DMS79 (cell line): ENCODE data around the gene ETV2.
"Not testable (repeated sequence)": the region's sequence is repeated elsewhere in the genome, so short reads cannot be mapped to it uniquely, and the experiment has no call there.

Experiments
- DNase-seq: peaks from one replicate; lab custom pipeline; 2025; lab: John Stamatoyannopoulos, UW

The ETV2 gene

DNA sequence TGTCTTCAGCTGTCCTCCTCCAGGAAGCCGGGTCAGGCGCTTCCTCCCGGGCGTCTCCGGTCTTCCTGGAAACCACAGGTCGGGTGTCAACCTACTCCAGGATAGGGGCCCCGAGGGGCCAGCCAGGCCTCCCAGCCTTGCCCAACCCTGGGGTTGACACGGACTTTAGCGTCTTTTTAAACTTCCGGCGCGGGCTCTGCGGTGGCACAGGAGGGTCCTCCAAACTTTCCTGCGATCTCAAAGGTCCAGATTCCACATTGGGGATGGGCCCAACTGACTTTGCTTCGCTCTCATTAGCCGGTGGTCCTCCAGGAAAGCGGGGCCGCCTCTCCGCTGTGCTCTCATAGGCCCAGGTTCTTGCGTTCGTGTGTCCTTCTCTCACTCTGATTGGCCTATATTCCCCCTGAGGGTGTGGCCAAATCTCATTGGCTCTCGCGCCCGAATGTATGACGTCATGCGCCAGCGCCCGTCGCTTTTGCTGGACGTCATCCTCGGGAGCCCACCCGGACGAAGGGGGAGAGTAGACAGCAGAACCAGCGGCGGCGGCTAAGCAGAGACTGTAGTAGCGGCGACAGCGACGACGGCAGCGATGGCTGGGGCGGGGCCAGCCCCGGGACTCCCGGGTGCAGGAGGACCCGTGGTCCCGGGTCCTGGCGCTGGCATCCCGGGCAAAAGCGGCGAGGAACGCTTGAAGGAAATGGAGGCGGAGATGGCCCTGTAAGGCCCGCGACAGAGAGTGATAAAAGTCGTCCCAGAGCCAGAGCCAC lies 12.8 kb upstream of the ETV2 start, which contains the start of gene RBM42:
Gene RBM42, plus strand, starts transcription at position 472 of the 767 bp plus-strand sequence. Its CDS starts 118 bp downstream, at position 590.
- DNase-seq: peak; percentile 98

DNA sequence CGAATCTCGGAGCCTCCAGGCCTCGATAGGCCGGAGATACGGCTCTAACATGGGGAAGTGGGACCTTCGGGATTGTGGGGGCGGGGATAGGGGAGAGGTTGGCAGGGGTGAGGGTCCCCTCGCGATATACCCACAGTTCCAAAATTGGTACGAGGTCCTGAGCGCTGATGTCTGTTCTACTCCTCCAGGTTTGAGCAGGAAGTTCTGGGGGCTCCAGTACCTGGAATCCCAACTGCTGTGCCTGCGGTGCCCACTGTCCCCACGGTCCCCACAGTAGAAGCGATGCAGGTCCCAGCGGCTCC lies 12.3 kb upstream of the ETV2 start:
- no peak for DNase-seq

DNA sequence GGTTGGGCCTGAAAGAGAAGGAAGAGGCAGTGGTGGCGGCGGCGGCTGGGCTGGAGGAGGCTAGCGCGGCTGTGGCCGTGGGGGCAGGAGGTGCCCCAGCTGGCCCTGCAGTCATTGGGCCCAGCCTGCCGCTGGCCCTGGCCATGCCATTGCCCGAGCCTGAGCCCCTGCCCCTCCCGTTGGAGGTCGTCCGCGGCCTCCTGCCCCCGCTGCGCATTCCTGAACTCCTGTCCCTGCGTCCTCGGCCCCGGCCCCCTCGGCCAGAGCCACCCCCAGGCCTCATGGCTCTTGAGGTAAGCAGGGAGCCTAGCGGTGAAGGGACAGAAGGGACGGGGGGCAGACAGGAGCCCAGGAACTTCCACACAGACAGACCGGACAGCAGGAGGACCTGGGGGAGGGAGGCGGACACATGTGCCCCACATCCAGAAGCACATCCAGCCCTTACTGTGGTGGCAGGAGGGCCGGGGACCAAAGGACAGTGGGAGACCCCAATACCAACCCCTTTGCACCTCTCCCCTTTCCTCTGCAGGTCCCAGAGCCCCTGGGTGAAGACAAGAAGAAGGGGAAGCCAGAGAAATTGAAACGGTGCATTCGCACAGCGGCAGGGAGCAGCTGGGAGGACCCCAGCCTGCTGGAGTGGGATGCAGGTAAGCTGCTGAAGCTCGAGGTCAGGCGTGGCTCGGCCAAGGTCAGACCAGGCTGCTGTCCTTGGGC lies 7.7 kb upstream of the ETV2 start:
- no peak for DNase-seq

DNA sequence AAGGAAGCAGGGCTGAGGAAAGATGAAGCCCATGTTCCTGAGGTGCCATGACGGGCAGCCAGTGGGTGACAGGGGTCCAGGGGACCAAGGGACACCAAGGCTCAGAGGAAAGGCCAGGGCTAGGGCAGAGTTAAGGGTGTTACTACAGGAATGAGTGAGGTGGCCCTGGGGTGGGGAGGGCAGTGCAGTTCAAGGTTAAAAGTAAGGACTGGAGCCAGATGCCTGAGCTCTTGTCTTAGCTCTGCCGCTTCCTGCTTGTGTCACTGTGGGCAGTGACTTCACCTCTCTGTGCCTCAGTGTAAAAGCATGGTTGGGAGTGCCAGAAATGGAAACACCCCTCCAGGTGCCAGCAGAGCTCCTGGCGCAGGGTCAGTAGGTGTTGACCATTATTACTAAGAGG lies 4.9 kb upstream of the ETV2 start:
- DNase-seq: no peak

DNA sequence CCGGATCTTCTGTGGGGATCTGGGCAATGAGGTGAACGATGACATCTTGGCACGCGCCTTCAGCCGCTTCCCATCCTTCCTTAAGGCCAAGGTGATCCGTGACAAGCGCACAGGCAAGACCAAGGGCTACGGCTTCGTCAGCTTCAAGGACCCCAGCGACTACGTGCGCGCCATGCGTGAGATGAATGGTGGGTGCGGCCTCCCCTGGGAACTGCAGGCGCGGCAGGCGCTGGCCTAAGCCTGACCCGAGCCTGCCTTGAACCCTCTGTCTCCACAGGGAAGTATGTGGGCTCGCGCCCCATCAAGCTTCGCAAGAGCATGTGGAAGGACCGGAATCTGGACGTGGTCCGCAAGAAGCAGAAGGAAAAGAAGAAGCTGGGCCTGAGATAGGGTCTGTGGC lies 4.4 kb upstream of the ETV2 start:
- no peak for DNase-seq

DNA sequence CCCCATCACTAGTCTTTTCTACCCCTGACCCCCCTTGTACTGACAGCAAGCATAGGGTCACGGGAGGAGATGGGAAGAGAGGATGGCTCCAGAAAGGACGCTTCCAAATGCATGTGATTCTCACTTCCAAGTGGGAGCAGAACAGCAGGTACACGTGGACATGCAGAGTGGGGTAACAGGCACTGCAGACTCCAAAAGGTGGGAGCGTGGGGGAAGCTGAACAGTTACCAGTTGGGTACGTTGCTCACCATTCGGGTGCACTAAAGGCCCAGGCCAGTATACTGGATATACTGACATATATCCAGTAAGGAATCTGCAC lies 2.3 kb upstream of the ETV2 start:
- DNase-seq: no peak

DNA sequence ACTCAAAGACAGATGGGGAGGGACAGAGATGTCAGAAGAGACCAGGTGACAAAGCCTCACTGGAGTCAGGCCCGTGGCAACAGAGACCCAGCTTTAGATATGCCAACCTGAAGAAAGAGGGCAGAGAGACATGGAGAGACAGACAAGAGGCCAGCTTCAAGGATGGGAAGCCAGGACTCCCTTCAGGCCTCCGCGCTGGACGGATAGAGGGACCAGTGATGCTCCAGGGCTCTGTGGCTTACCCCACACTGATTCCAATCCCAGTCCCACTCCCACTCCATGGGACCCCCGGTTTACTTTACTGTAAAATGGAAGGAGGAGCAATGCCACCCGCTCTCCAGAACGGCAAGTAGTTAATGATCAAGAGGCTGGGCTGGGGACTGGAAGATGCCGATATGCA lies 1.7 kb upstream of the ETV2 start:
- DNase-seq: no peak

DNA sequence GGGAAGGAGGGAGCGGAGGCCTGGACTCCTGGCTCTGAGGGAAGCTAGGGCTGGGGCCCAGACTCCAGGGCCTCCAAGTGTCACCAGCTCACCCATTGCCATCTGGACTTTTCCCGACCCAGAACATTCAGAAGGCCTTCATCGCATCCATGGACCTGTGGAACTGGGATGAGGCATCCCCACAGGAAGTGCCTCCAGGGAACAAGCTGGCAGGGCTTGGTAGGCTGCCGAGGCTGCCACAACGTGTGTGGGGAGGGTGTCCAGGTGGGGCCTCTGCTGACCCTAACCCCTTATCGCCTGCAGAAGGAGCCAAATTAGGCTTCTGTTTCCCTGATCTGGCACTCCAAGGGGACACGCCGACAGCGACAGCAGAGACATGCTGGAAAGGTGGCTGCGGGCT lies 767 bp downstream of the ETV2 start:
- no peak for DNase-seq

DNA sequence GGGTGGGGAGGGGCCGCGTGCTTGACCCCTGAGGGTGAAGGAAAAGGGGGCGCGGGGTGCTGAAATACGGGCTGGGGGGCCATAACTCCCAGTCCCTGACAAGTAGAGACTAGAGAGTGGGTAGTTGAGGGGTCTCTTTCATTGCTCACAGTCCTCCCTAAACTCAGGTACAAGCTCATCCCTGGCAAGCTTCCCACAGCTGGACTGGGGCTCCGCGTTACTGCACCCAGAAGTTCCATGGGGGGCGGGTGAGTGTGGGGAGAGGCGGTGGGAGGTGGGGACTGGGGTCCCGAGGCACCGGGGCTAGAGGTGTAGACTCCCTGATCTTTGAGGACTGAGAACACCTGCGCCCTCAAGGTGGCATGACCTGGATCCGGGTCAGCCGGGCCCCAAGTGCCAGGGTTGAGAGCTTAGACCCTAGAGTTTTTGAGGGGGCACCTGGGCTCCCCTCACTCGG lies 1.3 kb downstream of the ETV2 start:
- no peak for DNase-seq

DNA sequence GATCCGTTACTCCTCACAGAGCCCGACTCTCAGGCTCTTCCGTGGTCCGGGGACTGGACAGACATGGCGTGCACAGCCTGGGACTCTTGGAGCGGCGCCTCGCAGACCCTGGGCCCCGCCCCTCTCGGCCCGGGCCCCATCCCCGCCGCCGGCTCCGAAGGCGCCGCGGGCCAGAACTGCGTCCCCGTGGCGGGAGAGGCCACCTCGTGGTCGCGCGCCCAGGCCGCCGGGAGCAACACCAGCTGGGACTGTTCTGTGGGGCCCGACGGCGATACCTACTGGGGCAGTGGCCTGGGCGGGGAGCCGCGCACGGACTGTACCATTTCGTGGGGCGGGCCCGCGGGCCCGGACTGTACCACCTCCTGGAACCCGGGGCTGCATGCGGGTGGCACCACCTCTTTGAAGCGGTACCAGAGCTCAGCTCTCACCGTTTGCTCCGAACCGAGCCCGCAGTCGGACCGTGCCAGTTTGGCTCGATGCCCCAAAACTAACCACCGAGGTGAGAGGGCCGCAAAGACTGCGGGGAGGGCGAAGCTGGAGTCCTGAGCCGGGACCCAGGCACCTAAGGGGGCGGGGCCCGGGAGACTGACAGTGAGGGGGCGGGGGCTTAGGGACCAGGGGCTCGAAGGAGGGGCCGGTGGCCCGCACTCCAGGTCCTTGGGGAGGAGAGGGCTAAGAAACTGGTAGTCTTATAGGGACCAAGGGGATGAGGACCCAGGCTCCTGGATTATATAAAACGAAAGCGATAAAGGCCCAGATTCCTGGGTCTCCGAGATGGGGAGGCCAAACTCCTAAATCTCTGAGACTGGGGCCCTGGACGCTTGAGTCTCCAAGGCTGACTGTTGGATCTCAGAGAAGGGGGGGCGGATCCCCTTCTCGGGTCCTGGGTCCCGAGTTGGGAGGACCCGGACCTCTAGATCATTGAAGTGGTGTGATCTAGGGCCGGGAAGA lies 2.0 kb downstream of the ETV2 start:
- DNase-seq: peak; percentile 80

DNA sequence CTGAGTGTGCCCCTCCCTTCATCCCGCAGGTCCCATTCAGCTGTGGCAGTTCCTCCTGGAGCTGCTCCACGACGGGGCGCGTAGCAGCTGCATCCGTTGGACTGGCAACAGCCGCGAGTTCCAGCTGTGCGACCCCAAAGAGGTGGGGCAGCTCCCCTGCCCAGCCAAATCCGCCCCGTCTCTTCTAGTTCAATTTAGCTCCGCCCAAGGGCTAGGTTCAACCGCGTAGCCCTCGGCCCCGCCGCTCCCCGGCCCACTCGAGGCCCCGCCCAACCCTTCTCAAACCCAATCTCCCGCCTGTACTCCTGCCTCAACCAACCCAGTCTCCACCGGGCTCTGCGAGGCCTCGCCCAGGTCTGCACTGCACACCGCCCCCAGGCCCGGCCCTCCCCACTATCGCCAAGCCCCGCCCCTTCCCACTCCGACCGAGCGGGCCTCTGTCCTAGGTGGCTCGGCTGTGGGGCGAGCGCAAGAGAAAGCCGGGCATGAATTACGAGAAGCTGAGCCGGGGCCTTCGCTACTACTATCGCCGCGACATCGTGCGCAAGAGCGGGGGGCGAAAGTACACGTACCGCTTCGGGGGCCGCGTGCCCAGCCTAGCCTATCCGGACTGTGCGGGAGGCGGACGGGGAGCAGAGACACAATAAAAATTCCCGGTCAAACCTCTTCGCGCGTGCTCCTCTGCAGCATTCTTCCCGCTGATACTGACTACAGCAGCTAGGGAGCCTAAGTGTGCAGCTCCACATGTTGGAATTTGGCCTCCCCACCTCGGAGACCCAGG lies 2.9 kb downstream of the ETV2 start:
- peak; percentile 95 for DNase-seq

DNA sequence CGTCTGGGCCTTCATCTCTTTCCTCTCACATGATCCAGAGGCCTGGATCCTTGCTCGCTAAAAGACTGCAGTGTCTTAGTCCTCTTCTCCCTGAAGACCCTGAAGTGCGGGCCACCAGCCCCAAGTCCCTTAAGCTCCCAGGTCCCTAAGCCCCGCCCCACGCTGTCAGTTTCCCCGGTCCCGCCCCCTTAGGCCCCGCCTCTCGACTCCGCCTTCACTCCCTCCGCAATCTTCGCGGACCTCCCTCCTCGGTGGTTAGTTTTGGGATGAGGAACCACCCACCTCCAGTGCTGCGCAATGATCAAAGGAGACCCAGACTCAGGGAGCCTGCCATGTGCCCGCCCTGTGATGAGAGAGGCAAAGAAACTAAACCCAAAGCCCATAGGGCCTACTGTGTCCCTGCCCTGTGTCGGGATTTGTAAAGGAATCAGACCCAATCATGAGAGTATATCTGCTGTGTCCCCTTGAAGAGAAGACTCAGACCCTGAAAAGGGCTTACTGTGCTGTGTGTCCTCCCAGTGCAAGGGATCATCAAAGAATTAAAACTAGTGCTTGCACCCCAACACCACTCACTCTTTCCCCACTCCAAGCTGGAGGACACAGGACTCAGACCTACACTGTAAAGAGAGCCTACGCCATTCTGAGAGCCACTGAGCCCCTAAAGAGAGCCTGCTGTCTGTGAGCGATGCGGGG lies 3.6 kb downstream of the ETV2 start:
- no peak for DNase-seq

DNA sequence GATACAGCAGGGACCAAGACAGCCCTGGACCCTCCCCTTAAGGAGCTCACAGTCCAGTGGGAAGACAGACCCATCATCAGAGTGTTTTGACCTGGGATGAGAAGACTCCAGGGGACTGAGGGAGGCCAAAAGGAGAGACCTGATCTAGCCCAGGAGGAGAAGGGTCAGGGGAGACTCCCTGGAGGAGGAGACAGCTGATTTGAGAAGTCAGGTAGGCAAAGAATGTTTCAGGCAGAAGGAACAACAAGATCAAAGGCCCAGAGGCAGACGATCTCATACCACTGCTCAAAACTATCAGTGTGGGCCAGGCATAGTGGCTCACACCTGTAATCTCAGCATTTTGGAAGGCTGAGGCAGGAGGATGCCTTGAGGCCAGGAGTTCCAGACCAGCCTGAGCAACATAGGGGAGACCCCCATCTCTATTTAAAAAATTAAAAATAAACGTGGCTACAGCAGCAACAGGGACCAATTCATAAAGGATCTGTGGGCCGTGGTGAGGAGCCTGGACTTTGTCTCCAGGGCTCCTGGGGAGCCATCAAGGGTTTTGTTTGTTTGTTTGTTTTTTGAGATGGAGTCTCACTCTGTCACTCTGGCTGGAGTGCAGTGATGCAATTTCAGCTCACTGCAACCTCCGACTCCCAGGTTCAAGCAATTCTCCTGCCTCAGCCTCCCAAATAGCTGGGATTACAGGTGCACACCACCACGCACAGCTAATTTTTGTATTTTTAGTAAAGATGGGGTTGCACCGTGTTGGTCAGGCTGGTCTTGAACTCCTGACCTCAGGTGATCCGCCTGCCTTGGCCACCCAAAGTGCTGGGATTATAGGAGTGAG lies 4.4 kb downstream of the ETV2 start:
- DNase-seq: no peak

DNA sequence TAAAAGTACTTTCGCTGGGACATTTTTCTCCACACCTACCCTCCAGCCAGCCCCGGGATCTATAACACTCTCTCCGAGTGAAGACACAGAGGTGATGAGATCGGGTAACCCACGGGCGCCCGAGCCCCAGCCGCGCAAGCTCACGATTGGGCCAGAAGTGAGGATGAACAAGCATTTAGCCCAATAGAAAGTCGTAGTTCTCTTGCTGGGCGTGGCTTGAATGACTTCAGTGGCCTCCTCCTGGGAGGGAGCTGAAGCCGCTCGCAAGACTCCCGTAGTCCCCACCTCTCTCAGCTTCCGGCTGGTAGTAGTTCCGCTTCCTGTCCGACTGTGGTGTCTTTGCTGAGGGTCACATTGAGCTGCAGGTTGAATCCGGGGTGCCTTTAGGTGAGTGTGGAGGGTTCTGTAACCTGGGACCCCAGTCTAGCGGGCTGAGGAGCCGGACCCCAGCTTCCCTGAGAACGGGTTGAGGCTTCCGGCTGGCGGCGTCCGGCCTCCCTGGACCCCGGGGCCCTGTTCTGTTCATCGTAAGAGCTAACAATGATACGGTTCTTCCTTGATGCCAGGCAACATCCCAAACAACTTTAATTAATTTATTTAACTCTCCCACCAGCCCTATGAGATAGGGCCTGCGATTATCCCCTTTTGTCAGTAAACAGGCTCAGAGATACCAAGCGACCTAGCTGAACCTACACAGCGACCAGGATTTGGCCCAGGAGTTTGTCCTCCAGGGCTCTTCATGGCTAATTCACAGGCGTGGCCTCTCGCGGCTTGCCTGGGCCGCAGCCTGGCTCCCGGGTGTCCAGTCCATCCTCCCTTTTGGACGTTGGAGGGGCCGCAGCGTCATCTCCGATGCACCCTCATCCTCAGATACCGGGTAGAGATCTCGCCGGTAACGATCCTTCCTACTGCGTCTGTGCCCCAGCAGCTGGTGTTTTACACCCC lies 6.7 kb downstream of the ETV2 start, which contains the start of gene COX6B1:
Gene COX6B1, plus strand, starts transcription at position 307 of the 945 bp plus-strand sequence. CDS start 2,921 bp downstream, outside the sequence.
- peak; percentile 98 for DNase-seq

DNA sequence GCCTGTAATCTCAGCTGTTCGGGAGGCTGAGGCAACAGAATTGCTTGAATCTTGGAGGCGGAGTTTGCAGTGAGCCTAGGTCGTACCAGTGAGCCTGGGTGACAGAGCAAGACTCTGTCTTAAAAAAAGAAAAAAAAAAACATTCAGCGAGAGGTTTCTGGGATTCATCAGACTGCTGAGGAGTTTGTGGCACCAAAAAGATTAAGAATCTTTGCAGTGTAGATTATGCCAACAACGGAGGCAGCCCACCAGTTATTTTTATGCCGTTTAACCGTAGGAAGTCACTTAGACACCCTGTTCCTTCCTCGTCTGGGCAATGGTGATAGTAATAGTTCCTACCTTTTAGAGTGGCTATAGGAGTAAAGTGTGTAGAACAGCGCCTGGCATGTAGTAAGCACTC lies 9.0 kb downstream of the ETV2 start:
- no peak for DNase-seq

DNA sequence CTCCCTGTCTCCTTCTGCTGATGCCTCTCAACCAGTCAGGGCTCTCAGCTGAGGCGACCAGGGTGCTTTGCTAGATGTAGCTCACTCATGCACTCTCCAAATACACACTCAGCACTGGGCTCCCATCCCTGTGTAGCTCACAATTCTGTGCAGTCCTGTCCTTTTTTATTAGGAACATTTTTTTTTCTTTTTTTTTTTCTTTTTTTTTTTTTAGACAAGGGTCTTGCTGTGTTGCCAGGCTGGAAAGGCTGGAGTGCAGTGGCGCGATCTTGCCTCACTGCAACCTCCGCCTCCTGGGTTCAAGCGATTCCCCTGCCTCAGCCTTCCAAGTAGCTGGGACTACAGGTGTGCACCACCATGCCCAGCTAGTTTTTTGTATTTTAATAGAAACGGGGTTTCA lies 13.3 kb downstream of the ETV2 start:
- DNase-seq: not testable (repeated sequence)

DNA sequence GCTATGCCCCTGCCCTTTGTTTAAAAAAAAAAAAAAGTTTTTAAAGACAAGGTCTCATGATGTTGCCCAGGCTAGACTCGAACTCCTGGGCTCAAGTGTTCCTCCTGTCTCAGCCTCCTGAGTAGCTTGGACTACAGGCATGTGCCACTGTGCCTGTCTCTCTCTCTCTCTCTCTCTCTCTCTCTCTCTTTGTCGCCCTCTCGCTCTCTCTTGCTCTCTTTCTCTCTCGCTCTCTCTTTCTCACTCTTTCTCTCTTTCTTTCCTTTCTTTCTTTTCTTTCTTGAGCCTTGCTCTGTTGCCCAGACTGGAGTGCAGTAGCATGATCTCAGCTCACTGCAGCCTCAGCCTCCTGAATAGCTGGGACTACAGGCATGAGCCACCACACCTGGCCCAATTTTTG lies 14.1 kb downstream of the ETV2 start:
- no peak for DNase-seq

DNA sequence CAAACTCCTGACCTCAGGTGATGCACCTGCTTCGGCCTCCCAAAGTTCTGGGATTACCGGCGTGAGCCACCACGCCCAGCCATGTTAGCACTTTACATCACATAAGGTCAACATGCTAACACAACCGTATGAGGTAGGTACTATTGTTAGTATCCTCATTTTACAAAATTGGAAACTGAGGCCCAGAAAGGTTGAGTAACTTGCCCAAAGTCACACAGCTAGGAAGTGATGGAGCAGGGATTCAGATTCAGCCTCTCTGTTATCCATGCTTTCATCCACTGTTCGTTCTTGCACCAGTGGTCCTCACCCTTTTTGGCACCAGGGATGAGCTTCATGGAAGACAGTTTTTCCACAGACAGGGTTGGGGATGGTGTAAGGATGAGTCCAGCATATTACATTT lies 15.2 kb downstream of the ETV2 start:
- no peak for DNase-seq
